Keratinocyte (primary cell): ENCODE measurements around the gene C1orf53.

Experiments used
- CTCF ChIP-seq, 3 experiments: IDR thresholded peaks in 1 of 3; conservative IDR thresholded peaks in 1 of 3; optimal IDR thresholded peaks in 1 of 3; 2 replicates in 2 of 3; 3 replicates in 1 of 3; pipeline versions ENCODE3 to v1.5.1; 2011; ENCODE audit warnings: low read length in 3 of 3, mild to moderate bottlenecking in 3 of 3, moderate library complexity in 2 of 3, control low read depth in 1 of 3, inconsistent platforms in 1 of 3; ENCODE audit not compliant: insufficient read depth in 2 of 3; ENCODE audit errors: extremely low read depth in 1 of 3
- EZH2 ChIP-seq: IDR thresholded peaks from one replicate; pipeline ENCODE4 v1.6.1; 2012; ENCODE audit warnings: inconsistent platforms, mild to moderate bottlenecking, low read length, moderate library complexity

- no peak for TF ChIP-seq CTCF (optimal IDR thresholded peaks at IDR 0.05 in 1 of 3, IDR thresholded peaks at IDR 0.05 in 1 of 3, conservative IDR thresholded peaks at IDR 0.05 in 1 of 3; ENCODE audit: extremely low read depth in 1 of 3, insufficient read depth in 2 of 3, low read length in 3 of 3)
- TF ChIP-seq EZH2, result no peak
Observed at GRCh38 chr1:197884173-197884572, 18.3 kb upstream of the C1orf53 start.
